ENCODE data around the gene HTRA2.

DNA sequence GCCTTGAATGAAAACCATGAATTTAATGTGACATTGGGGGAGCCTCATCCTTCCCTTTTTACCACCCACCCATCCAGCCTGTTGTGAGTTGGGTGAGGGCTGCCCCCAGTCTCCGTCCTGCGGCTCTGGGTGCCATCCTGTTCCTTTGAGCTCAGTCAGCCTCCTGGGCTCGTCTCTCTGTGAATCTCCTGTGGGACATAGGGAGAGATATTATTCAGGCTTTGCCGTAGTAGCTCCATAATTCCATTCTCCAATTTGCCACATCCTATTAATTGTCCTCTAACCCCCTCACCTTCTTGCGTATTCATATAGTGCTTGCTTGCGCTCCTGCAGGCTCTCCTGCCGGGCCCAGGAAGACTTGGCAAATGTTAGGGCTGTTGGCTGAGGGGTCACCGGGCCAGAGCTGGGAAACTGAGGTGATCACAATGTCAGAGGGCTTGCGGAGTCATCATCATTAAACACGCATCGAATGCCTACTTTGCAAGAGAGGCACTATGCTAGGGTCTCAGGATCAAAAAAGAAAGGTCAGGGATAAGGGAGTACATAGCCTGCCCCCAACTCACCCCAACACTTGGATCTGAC, 3.0 kb upstream of the HTRA2 start:
- TF ChIP-seq EZH2 (IDR thresholded peaks at IDR 0.05; ENCODE audit: insufficient read depth, poor library complexity, severe bottlenecking) (no peak), EZH2phosphoT487 (IDR thresholded peaks at IDR 0.05; ENCODE audit: insufficient read depth, low read depth) (no peak)
